ENCODE data around the gene USO1. TPM values are rescaled to one million over a fixed set of nuclear protein-coding genes. Genes with fewer than 3 reads are reported as not detected.

Gene USO1
- total RNA-seq, 1 donor from 2014 or later: 62.4 TPM

DNA sequence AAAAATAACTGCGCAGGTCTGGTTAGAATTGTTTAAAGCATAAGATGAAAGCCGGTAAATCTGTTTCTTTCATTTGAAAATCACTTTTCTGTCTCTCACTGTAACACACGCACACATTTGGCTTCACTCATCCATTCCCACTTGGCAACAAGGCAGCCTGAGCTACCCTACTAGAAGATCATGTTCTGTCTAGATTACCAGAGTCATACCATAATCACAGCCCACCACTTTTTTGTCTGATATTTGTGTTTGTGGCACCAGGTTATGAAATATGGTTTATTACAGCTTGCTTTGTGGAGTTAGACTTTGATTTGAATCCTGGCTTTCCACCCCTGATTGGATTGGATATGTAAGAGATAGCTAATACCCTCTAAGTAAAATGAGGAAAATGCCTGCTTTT, 2.2 kb downstream of the USO1 start:
- Histone ChIP-seq H3K27me3 (ENCODE audit: control insufficient read depth, insufficient read depth, low read length) (no peaks in the 10 kb centered on the region), H3K36me3 (ENCODE audit: control insufficient read depth, insufficient read depth, low read length) (no peaks in the 10 kb centered on the region), H3K4me3 (ENCODE audit: low read depth, low read length) (no peak overlapping the region)
- TF ChIP-seq CTCF (IDR thresholded peaks at IDR 0.05; ENCODE audit: insufficient read depth, low read length, poor library complexity, severe bottlenecking): no peak
- no peak for DNase-seq (ENCODE audit: low read depth)

DNA sequence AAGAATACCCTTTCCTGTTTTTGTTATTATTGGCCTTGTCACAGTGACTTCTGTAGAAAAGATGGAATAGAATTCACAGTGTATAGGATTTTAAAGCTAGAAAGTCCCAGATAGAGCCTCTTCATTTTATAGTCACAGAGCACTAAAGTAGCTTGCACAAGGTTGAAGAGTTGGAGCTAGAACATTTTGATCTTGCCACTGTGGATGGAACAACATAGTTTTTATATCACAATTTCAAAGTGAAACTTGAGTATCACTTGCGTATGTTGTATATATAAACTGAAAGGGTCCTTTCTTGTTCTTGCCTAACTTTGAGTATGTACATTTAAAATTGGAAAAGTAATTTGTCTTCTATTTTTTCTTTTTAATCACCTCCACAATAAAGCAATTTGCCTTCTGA, 2.7 kb downstream of the USO1 start:
- Histone ChIP-seq H3K27me3 (ENCODE audit: control insufficient read depth, insufficient read depth, low read length) (no peaks in the 10 kb centered on the region), H3K36me3 (ENCODE audit: control insufficient read depth, insufficient read depth, low read length) (no peaks in the 10 kb centered on the region), H3K4me3 (ENCODE audit: low read depth, low read length) (no peak overlapping the region)
- no peak for DNase-seq (ENCODE audit: low read depth)
- TF ChIP-seq CTCF (IDR thresholded peaks at IDR 0.05; ENCODE audit: insufficient read depth, low read length, poor library complexity, severe bottlenecking): no peak

DNA sequence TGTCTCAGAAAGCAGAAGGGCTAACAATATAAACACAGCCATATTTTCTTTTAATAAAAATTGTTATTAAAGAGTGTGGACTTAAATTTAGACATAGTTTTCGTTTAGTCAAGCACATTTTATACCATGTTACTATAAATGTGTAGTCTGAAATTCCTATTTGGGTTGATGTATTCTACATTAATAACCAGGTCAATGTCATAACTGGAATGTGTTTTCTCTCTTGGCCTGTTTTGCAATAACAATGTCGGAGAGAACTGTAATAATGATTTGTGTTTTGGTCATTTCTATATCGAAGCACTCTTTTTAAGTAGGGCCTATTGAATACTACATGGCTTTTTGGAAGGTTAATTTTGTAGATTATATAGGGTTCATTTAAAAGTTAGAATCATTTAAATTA, 5.5 kb downstream of the USO1 start:
- H3K36me3 ChIP-seq (ENCODE audit: control insufficient read depth, insufficient read depth, low read length): no peaks in the 10 kb centered on the region
- H3K27me3 ChIP-seq (ENCODE audit: control insufficient read depth, insufficient read depth, low read length): no peaks in the 10 kb centered on the region
- H3K4me3 ChIP-seq (ENCODE audit: low read depth, low read length): no peak overlapping the region
- no peak for DNase-seq (ENCODE audit: low read depth)
- no peak for TF ChIP-seq CTCF (IDR thresholded peaks at IDR 0.05; ENCODE audit: insufficient read depth, low read length, poor library complexity, severe bottlenecking)

- Histone ChIP-seq H3K4me3 (ENCODE audit: low read depth, low read length) (no peak overlapping the region), H3K36me3 (ENCODE audit: control insufficient read depth, insufficient read depth, low read length) (no peaks in the 10 kb centered on the region), H3K27me3 (ENCODE audit: control insufficient read depth, insufficient read depth, low read length) (no peaks in the 10 kb centered on the region)
- no peak for TF ChIP-seq CTCF (IDR thresholded peaks at IDR 0.05; ENCODE audit: insufficient read depth, low read length, poor library complexity, severe bottlenecking)
- no peak for DNase-seq (ENCODE audit: low read depth)
Measured at GRCh38 chr4:75733369-75733768, 9.0 kb downstream of the USO1 start.

DNA sequence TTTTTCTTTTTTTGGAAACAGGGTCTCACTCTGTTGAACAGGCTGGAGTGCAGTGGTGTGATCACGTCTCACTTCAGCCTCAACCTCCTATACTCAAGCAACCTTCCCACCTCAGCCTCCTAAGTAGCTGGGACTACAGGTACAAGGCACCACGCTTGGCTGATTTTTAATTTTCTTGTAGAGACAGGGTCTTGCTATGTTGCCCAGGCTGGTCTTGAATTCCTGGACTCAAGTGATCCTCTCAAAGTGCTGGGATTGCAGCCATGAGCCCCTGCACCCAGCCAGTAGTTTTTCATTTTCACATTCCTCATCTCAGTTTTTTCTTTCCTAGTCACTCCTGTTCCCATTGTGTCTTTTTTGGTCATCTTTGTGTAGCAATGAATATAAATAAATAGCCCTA, 11.1 kb downstream of the USO1 start:
- Histone ChIP-seq H3K36me3 (ENCODE audit: control insufficient read depth, insufficient read depth, low read length) (no peaks in the 10 kb centered on the region), H3K27me3 (ENCODE audit: control insufficient read depth, insufficient read depth, low read length) (no peaks in the 10 kb centered on the region), H3K4me3 (ENCODE audit: low read depth, low read length) (no peak overlapping the region)
- DNase-seq (ENCODE audit: low read depth): no peak
- TF ChIP-seq CTCF (IDR thresholded peaks at IDR 0.05; ENCODE audit: insufficient read depth, low read length, poor library complexity, severe bottlenecking): no peak

DNA sequence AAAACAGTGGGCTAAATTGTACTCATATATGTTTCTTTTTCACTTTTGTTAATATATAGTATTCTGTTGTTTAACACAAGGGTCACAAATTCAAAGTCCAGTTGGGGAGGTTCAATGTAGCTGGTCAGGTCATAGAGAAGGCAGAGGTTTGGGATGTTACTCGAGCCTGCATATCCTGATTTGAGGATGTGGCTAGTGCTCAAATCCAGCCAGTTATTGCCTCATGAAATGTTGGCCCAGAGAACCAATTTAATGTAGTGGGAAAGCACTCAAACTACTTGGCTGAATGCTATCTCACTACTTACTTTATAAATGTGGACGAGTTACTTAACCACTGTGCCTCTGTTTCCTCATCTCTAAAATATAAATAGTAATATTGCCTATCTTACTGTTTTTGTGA, 12.5 kb downstream of the USO1 start:
- no peak for TF ChIP-seq CTCF (IDR thresholded peaks at IDR 0.05; ENCODE audit: insufficient read depth, low read length, poor library complexity, severe bottlenecking)
- no peak for DNase-seq (ENCODE audit: low read depth)

More for the DNA sequence above, 12.5 kb downstream of the USO1 start:
- no peak overlapping the region for H3K4me3 ChIP-seq (ENCODE audit: low read depth, low read length)
- H3K36me3 ChIP-seq (ENCODE audit: control insufficient read depth, insufficient read depth, low read length): no peaks in the 10 kb centered on the region
- no peaks in the 10 kb centered on the region for H3K27me3 ChIP-seq (ENCODE audit: control insufficient read depth, insufficient read depth, low read length)

All from kidney epithelial cell (primary cell).